ENCODE measurements around the gene GPC5. TPM values are rescaled to one million over a fixed set of nuclear protein-coding genes. Genes with fewer than 3 reads are reported as not detected.

GPC5 gene
- total and polyA plus RNA-seq, 2 donors, result 0.25 to 0.28 TPM

- WGBS, result 87% methylated on average over 3 of the region's 3 CpGs
- Histone ChIP-seq H3K4me3 (ENCODE audit: low read length in 2 of 2) (no peak overlapping the region), H3K4me1 (ENCODE audit: control insufficient read depth in 2 of 2, insufficient read depth in 2 of 2, low read length in 2 of 2) (no peaks in the 10 kb centered on the region), H3K36me3 (ENCODE audit: control insufficient read depth in 2 of 2, insufficient read depth in 2 of 2, low read length in 1 of 2) (no peaks in the 10 kb centered on the region), H3K27ac (ENCODE audit: low read depth in 1 of 2, low read length in 1 of 2) (no peak overlapping the region), H3K9me3 (ENCODE audit: control insufficient read depth in 2 of 2, insufficient read depth in 1 of 2, low read length in 1 of 2) (no peaks in the 10 kb centered on the region), H3K27me3 (ENCODE audit: control insufficient read depth in 2 of 2, insufficient read depth in 1 of 2, low read length in 1 of 2) (no peaks in the 10 kb centered on the region)
- DNase-seq (ENCODE audit: low read depth in 6 of 9, low spot score in 9 of 9), result no peak
These were observed 589.9 kb downstream of the GPC5 start for GRCh38 chr13:91988331-91988730.

- no peaks in the 10 kb centered on the region for H3K4me1 ChIP-seq (ENCODE audit: control insufficient read depth in 2 of 2, insufficient read depth in 2 of 2, low read length in 2 of 2)
- no peak for DNase-seq (ENCODE audit: low read depth in 6 of 9, low spot score in 9 of 9)
- 70% methylated on average over 3 of the region's 3 CpGs for WGBS
These were observed 614.4 kb downstream of the GPC5 start for GRCh38 chr13:92012787-92013186.

GRCh38 chr13:92017737-92018136 is 619.3 kb downstream of the GPC5 start:
- peaks cover 0 to 3% of the 10 kb centered on the region in 2 donors for H3K9me3 ChIP-seq (ENCODE audit: control insufficient read depth in 2 of 2, insufficient read depth in 1 of 2, low read length in 1 of 2)
- no peak for DNase-seq (ENCODE audit: low read depth in 6 of 9, low spot score in 9 of 9)
- H3K4me3 ChIP-seq (ENCODE audit: low read length in 2 of 2), result no peak overlapping the region
- H3K27me3 ChIP-seq (ENCODE audit: control insufficient read depth in 2 of 2, insufficient read depth in 1 of 2, low read length in 1 of 2), result no peaks in the 10 kb centered on the region
- 96% methylated on average over 13 of the region's 13 CpGs for WGBS
- H3K27ac ChIP-seq (ENCODE audit: low read depth in 1 of 2, low read length in 1 of 2), result no peak overlapping the region
- H3K4me1 ChIP-seq (ENCODE audit: control insufficient read depth in 2 of 2, insufficient read depth in 2 of 2, low read length in 2 of 2), result no peaks in the 10 kb centered on the region
- no peaks in the 10 kb centered on the region for H3K36me3 ChIP-seq (ENCODE audit: control insufficient read depth in 2 of 2, insufficient read depth in 2 of 2, low read length in 1 of 2)

More at GRCh38 chr13:92012787-92013186, 614.4 kb downstream of the GPC5 start:
- Histone ChIP-seq H3K4me3 (ENCODE audit: low read length in 2 of 2) (no peak overlapping the region), H3K36me3 (ENCODE audit: control insufficient read depth in 2 of 2, insufficient read depth in 2 of 2, low read length in 1 of 2) (no peaks in the 10 kb centered on the region), H3K27me3 (ENCODE audit: control insufficient read depth in 2 of 2, insufficient read depth in 1 of 2, low read length in 1 of 2) (no peaks in the 10 kb centered on the region), H3K9me3 (ENCODE audit: control insufficient read depth in 2 of 2, insufficient read depth in 1 of 2, low read length in 1 of 2) (peaks cover 0 to 4% of the 10 kb centered on the region in 2 donors), H3K27ac (ENCODE audit: low read depth in 1 of 2, low read length in 1 of 2) (no peak overlapping the region)

GRCh38 chr13:92028695-92029094 is 630.3 kb downstream of the GPC5 start:
- Histone ChIP-seq H3K9me3 (ENCODE audit: control insufficient read depth in 2 of 2, insufficient read depth in 1 of 2, low read length in 1 of 2) (no peaks in the 10 kb centered on the region), H3K27me3 (ENCODE audit: control insufficient read depth in 2 of 2, insufficient read depth in 1 of 2, low read length in 1 of 2) (no peaks in the 10 kb centered on the region), H3K27ac (ENCODE audit: low read depth in 1 of 2, low read length in 1 of 2) (no peak overlapping the region), H3K4me1 (ENCODE audit: control insufficient read depth in 2 of 2, insufficient read depth in 2 of 2, low read length in 2 of 2) (no peaks in the 10 kb centered on the region), H3K4me3 (ENCODE audit: low read length in 2 of 2) (no peak overlapping the region), H3K36me3 (ENCODE audit: control insufficient read depth in 2 of 2, insufficient read depth in 2 of 2, low read length in 1 of 2) (no peaks in the 10 kb centered on the region)
- DNase-seq (ENCODE audit: low read depth in 6 of 9, low spot score in 9 of 9), result no peak

GRCh38 chr13:92029641-92030040 is 631.2 kb downstream of the GPC5 start:
- DNase-seq (ENCODE audit: low read depth in 6 of 9, low spot score in 9 of 9), result no peak
- Histone ChIP-seq H3K4me1 (ENCODE audit: control insufficient read depth in 2 of 2, insufficient read depth in 2 of 2, low read length in 2 of 2) (no peaks in the 10 kb centered on the region), H3K9me3 (ENCODE audit: control insufficient read depth in 2 of 2, insufficient read depth in 1 of 2, low read length in 1 of 2) (no peaks in the 10 kb centered on the region), H3K4me3 (ENCODE audit: low read length in 2 of 2) (no peak overlapping the region), H3K36me3 (ENCODE audit: control insufficient read depth in 2 of 2, insufficient read depth in 2 of 2, low read length in 1 of 2) (no peaks in the 10 kb centered on the region), H3K27ac (ENCODE audit: low read depth in 1 of 2, low read length in 1 of 2) (no peak overlapping the region), H3K27me3 (ENCODE audit: control insufficient read depth in 2 of 2, insufficient read depth in 1 of 2, low read length in 1 of 2) (no peaks in the 10 kb centered on the region)
- 98% methylated on average over 4 of the region's 4 CpGs for WGBS

- no peaks in the 10 kb centered on the region for H3K36me3 ChIP-seq (ENCODE audit: control insufficient read depth in 2 of 2, insufficient read depth in 2 of 2, low read length in 1 of 2)
- no peaks in the 10 kb centered on the region for H3K4me1 ChIP-seq (ENCODE audit: control insufficient read depth in 2 of 2, insufficient read depth in 2 of 2, low read length in 2 of 2)
- H3K9me3 ChIP-seq (ENCODE audit: control insufficient read depth in 2 of 2, insufficient read depth in 1 of 2, low read length in 1 of 2), result no peaks in the 10 kb centered on the region
- no peak overlapping the region for H3K27ac ChIP-seq (ENCODE audit: low read depth in 1 of 2, low read length in 1 of 2)
- no peaks in the 10 kb centered on the region for H3K27me3 ChIP-seq (ENCODE audit: control insufficient read depth in 2 of 2, insufficient read depth in 1 of 2, low read length in 1 of 2)
- WGBS, result 96% methylated on average over 2 of the region's 2 CpGs
- DNase-seq (ENCODE audit: low read depth in 6 of 9, low spot score in 9 of 9), result no peak
- no peak overlapping the region for H3K4me3 ChIP-seq (ENCODE audit: low read length in 2 of 2)
These were observed 640.5 kb downstream of the GPC5 start for GRCh38 chr13:92038905-92039304.

GRCh38 chr13:92042522-92042921 is 644.1 kb downstream of the GPC5 start:
- Histone ChIP-seq H3K9me3 (ENCODE audit: control insufficient read depth in 2 of 2, insufficient read depth in 1 of 2, low read length in 1 of 2) (no peaks in the 10 kb centered on the region), H3K4me1 (ENCODE audit: control insufficient read depth in 2 of 2, insufficient read depth in 2 of 2, low read length in 2 of 2) (no peaks in the 10 kb centered on the region), H3K4me3 (ENCODE audit: low read length in 2 of 2) (no peak overlapping the region), H3K27ac (ENCODE audit: low read depth in 1 of 2, low read length in 1 of 2) (no peak overlapping the region), H3K36me3 (ENCODE audit: control insufficient read depth in 2 of 2, insufficient read depth in 2 of 2, low read length in 1 of 2) (no peaks in the 10 kb centered on the region), H3K27me3 (ENCODE audit: control insufficient read depth in 2 of 2, insufficient read depth in 1 of 2, low read length in 1 of 2) (no peaks in the 10 kb centered on the region)
- DNase-seq (ENCODE audit: low read depth in 6 of 9, low spot score in 9 of 9), result no peak
- 74% methylated on average over 4 of the region's 4 CpGs for whole genome bisulfite sequencing

- H3K4me3 ChIP-seq (ENCODE audit: low read length in 2 of 2), result no peak overlapping the region
- H3K4me1 ChIP-seq (ENCODE audit: control insufficient read depth in 2 of 2, insufficient read depth in 2 of 2, low read length in 2 of 2), result no peaks in the 10 kb centered on the region
- H3K36me3 ChIP-seq (ENCODE audit: control insufficient read depth in 2 of 2, insufficient read depth in 2 of 2, low read length in 1 of 2), result no peaks in the 10 kb centered on the region
- no peaks in the 10 kb centered on the region for H3K9me3 ChIP-seq (ENCODE audit: control insufficient read depth in 2 of 2, insufficient read depth in 1 of 2, low read length in 1 of 2)
- DNase-seq (ENCODE audit: low read depth in 6 of 9, low spot score in 9 of 9), result no peak
- no peak overlapping the region for H3K27ac ChIP-seq (ENCODE audit: low read depth in 1 of 2, low read length in 1 of 2)
- whole genome bisulfite sequencing, result 94% methylated on average over 3 of the region's 3 CpGs
- no peaks in the 10 kb centered on the region for H3K27me3 ChIP-seq (ENCODE audit: control insufficient read depth in 2 of 2, insufficient read depth in 1 of 2, low read length in 1 of 2)
These were observed 645.9 kb downstream of the GPC5 start for GRCh38 chr13:92044351-92044750.

GRCh38 chr13:92054389-92054788 is 656.0 kb downstream of the GPC5 start:
- DNase-seq (ENCODE audit: low read depth in 6 of 9, low spot score in 9 of 9), result no peak
- Histone ChIP-seq H3K36me3 (ENCODE audit: control insufficient read depth in 2 of 2, insufficient read depth in 2 of 2, low read length in 1 of 2) (no peaks in the 10 kb centered on the region), H3K4me3 (ENCODE audit: low read length in 2 of 2) (no peak overlapping the region), H3K27me3 (ENCODE audit: control insufficient read depth in 2 of 2, insufficient read depth in 1 of 2, low read length in 1 of 2) (no peaks in the 10 kb centered on the region), H3K4me1 (ENCODE audit: control insufficient read depth in 2 of 2, insufficient read depth in 2 of 2, low read length in 2 of 2) (no peaks in the 10 kb centered on the region), H3K9me3 (ENCODE audit: control insufficient read depth in 2 of 2, insufficient read depth in 1 of 2, low read length in 1 of 2) (no peaks in the 10 kb centered on the region), H3K27ac (ENCODE audit: low read depth in 1 of 2, low read length in 1 of 2) (no peak overlapping the region)

- Histone ChIP-seq H3K4me1 (ENCODE audit: control insufficient read depth in 2 of 2, insufficient read depth in 2 of 2, low read length in 2 of 2) (no peaks in the 10 kb centered on the region), H3K27me3 (ENCODE audit: control insufficient read depth in 2 of 2, insufficient read depth in 1 of 2, low read length in 1 of 2) (no peaks in the 10 kb centered on the region), H3K9me3 (ENCODE audit: control insufficient read depth in 2 of 2, insufficient read depth in 1 of 2, low read length in 1 of 2) (no peaks in the 10 kb centered on the region), H3K36me3 (ENCODE audit: control insufficient read depth in 2 of 2, insufficient read depth in 2 of 2, low read length in 1 of 2) (no peaks in the 10 kb centered on the region), H3K4me3 (ENCODE audit: low read length in 2 of 2) (no peak overlapping the region), H3K27ac (ENCODE audit: low read depth in 1 of 2, low read length in 1 of 2) (no peak overlapping the region)
- no peak for DNase-seq (ENCODE audit: low read depth in 6 of 9, low spot score in 9 of 9)
- WGBS, result 59% methylated on average over 4 of the region's 4 CpGs
These were observed 676.2 kb downstream of the GPC5 start for GRCh38 chr13:92074658-92075057.

Measured in thymus (tissue), 11 donors.